Suppressor macrophage (primary cell): Measurements from ENCODE around the gene DUSP16.
"Not testable (repeated sequence)": the region's sequence is repeated elsewhere in the genome, so short reads cannot be mapped to it uniquely, and the experiment has no call there.

Source experiments
- DNase-seq, 4 experiments: peaks; one replicate each; pipeline ENCODE4 v3.0.0-alpha.2; 2020 to 2022
- total RNA-seq, 17 experiments: gene quantifications; one replicate each; lab custom pipeline; 2026; ENCODE audit warnings: mixed read lengths in 6 of 17, inconsistent platforms in 3 of 17; lab: John Stamatoyannopoulos, UW

The DUSP16 gene, protein sequence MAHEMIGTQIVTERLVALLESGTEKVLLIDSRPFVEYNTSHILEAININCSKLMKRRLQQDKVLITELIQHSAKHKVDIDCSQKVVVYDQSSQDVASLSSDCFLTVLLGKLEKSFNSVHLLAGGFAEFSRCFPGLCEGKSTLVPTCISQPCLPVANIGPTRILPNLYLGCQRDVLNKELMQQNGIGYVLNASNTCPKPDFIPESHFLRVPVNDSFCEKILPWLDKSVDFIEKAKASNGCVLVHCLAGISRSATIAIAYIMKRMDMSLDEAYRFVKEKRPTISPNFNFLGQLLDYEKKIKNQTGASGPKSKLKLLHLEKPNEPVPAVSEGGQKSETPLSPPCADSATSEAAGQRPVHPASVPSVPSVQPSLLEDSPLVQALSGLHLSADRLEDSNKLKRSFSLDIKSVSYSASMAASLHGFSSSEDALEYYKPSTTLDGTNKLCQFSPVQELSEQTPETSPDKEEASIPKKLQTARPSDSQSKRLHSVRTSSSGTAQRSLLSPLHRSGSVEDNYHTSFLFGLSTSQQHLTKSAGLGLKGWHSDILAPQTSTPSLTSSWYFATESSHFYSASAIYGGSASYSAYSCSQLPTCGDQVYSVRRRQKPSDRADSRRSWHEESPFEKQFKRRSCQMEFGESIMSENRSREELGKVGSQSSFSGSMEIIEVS
- 5.1 to 33.9 (median 11.6) reads per million in 17 experiments for total RNA-seq

DNA sequence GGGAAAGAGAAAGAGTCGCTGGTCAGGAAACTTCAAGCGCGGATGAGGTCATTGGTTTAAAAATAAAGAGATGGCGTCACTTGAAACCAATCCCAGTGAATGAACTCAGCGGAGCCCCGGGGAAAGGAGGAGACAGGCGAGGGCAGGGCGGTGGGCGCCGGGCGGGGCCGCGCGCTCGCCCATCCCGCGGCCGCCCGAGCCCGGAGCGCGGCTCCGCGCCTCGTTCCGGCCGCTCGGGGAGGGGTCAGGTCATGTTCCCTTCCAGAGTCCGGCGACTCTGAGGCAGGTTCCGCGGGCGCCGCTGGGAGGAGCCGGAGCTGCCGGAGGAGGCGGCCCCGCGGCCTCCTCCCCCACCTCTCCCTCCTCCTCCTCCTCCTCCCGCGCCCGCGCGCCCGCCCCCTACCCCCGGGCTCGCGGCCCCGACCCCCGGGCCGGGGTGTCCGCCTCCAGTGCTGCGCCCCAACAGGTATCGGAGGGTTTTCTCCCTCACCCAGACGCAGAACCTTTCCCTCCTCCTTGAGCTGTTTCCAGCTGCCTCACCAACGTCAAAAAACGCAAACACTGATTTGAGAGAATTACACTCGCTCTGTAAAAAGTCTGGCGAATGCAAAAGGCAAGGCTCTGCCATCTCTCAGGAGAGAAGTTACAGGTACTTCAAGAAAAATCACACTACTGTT is at the start of gene DUSP16:
TSS of gene DUSP16 (minus strand) at position 279 of the 677 bp plus-strand sequence. CDS start 41,765 bp downstream, outside the sequence.
- DNase-seq: peak; percentile 86 to 95 (median 92)

DNA sequence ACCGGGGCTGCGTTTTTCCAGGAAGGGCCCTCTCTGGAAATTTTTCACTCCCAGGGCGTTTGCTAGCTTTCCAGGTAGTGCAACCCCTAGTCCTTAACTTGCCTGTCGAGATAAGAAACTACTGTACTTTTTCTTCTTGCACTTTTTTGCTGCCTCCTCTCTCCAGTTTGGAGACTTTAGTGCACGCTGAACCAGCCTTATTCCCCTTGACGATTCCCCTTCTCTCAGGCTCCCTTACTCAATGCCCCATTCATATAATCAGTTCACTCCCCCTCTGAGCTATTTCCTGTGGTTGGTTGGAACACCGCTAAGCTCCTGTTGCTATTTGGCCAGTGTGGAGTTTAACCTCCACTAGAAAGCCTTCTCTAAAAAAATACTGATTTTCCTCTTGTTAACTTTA is 49.7 kb upstream of the DUSP16 start:
- DNase-seq: peak; percentile 24 to 57 (median 50)

DNA sequence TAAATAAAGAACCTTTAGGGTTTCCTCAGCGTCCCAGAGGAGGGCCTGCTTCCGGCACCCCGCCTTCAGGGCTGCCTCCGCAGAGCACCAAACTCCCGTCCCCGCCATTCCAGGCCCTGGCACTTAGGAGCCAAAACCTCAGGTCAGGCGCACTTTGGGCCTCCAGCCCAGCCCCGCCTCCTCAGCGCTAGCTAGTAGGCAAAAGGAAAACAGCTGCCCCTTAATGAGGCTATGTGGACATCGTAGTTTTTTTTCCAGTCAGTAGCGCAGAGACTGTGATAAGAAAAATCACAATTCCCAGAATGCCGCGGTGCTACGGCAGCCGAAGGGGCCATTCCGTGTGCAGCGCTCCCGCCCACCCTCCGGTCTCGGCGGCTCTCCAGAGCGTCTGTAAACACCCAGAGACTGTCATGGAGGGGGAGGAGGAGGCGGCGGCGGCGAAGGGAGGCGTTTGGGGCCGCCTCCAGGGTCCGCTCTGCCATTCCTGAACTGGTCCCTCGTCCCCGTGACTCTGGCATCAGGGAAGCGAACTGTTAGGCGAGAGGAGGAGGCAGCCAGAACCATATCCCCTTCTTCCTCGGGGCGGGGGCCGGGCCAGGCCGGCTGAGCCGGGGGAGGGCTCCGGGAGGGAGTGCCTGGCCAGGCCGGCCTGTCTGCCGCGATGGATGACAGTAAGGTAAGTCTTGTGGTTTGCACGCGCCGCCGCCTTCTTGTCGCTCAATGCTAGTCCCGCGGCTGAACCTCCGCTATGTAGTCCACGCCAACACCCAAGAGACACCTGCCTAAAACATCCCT is 49.0 kb upstream of the DUSP16 start, which contains the start of gene CREBL2:
TSS of gene CREBL2 (plus strand) at position 365 of the 795 bp plus-strand sequence. CDS start at position 662, 297 bp downstream.
- peak; percentile 94 to 97 (median 96) for DNase-seq

DNA sequence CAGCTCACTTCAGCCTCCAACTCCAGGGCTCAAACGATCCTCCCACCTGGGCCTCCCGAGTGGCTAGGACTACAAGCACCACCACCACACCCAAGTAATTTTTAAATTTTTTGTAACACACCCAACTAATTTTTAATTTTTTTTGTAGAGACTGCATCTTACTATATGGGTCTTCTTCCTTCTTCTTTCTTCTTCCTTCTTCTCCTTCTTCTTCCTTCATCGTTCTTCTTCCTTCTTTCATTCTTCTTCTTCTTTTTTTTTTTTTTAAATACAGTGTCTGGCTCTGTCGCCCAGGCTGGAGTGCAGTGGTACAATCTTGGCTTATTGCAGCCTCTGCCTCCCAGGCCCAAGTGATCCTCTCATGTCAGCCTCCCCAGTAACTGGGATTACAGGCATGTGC is 48.0 kb upstream of the DUSP16 start:
- no peak for DNase-seq

DNA sequence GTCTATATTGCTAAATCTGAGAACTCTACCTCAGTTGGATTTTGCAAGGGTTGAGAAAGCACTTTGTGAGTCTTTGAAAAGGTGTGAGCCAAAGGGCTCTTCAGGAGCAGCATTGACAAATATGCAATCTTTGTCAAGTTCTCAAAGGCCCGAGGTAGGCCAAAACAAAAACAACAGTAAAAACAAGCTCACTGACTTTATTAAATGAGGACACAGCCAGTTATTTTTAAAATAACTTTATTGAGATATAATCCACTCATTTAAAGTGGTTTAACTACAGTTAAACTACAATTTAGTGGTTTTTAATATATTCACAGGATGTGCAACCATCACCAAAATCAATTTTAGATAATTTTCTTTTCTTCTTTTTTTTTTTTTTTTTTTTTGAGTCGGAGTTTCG is 47.0 kb upstream of the DUSP16 start:
- no peak for DNase-seq

DNA sequence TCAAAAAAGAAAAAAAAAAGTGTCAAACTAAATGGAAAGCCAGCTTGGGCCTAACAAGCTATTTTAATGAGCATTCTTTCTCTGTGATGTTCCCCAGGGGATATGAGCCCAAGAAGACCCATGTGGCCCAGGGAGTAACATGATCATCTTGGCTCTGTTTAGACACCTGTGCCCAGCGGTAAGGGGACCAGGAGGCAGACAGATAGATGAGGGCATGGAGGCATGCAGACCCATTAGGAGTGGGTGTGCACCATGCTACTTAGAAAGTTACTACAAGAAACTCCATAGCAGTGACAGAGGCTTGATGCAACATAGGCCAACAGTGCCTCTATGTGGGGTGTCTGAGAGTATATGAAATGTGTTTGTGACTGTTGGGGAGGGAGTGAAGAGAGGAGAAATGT is 45.9 kb upstream of the DUSP16 start:
- DNase-seq: peak in 3 of 4 experiments; percentile 30 to 43 (median 39)

DNA sequence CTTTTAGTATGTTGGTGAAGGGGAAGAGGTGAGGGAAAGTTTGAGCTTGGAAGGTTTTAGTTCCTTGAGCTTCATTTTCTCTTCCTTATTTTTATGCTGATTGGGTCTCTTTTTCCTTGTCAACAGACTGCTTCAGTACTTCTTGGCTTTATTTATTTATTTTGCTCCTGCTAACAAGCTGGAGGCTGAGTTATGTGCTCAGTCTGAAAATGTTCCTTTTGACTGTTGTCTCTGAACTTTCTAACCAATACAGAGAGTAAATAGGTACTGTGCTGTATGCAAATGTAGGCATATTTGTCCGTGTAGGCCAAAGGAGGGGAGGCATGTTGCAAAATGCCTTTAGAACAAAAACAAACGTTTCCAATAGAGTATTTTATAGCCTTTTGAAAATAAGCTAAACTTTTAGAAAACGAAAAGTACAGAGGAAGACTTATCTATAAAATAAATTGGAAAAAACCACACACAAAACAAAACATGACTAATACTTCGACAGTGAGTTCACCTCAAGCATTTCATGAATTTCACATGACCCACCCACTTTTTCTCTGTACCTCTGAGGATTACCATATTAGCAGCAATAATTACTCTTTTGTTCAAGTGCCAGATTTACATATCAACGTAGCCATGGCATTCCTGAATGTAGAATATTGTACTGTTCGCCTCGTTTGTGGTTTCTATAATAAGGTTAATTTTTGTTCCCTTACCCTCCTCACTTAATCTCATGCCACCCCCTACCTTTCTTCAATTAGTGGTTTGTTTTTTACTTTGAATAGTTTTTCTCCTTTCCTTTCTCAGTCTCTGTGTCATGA is 44.3 kb upstream of the DUSP16 start:
- DNase-seq: peak; percentile 53 to 88 (median 66)

DNA sequence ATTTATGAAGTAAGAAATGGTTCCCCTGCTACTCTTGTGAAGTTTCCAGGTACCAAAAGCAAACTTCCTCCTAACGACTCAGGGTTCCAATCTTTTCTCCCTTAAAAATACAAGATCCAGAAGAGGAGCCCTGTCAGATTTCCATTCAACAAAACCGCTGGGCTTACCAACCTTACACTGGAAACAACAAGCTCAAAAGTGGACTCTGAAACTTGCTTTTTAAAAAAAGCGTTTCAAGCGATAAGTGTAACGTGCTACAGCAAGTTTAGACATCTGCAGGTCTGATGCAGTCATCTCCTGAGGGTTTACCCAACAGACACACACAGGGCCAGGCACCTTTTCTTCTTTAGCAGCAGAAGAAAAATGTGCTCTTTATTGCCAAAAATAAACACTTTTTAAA is 42.1 kb upstream of the DUSP16 start:
- DNase-seq: no peak

DNA sequence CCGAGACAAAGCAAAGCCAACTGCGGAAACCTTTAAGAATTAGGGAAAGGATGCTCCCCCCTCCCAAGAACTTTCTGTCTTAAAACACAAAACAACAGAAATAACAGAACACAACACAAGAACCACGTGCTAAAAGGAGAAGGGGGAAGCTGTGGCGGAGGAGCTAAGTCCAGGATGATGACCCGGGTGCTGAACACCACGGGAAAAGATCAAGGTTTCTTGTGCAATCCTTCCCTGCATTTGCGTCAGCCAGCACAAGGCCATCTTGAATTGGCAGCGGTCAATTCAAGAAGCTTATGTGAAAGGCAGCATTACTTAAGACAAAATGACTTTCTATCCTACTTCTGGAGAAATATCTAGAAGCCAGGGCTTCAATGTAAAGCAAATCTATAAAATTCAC is 38.0 kb upstream of the DUSP16 start:
- DNase-seq: peak; percentile 87 to 96 (median 94)

DNA sequence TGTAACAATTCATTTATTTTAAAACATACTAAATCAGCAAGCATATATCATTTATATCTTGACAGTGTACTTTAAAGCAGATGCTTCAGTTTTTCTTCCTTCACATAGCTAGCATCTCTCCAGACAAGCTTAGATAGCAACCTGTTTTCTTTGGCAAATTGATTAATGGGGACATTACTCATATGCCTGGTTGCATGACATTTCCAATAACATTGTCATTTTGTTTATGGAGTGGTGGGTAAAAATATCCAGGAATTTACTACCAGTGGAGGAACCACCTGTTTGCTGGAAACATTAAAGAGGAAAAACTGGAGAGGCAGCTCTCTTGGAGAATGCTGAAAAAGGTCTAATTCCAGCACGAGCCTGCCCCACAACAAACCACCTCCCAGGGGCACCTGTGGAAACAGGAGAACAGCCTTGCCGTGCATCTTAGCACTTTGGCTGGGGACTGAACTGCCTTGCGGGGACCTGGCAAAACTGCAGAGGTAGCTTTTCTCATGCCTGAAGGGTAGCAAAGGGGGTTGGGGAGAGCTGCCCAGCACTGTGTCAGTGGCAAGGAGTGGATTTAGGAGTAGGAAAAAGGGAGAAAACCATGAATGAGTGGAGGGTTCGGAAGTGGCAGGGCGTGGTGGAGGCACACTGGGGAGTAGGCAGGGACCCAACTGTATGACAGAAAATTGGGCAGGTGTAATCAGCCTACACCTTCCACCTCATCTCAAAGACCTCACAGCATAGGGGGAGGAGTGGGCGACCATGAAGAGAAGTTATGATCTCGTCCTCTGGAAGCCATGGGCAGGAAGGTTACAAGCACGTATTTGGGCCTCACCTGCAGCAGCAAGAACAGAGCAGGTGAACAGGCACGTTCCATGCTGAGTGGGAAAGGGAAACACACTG is 37.3 kb upstream of the DUSP16 start:
- DNase-seq: no peak

DNA sequence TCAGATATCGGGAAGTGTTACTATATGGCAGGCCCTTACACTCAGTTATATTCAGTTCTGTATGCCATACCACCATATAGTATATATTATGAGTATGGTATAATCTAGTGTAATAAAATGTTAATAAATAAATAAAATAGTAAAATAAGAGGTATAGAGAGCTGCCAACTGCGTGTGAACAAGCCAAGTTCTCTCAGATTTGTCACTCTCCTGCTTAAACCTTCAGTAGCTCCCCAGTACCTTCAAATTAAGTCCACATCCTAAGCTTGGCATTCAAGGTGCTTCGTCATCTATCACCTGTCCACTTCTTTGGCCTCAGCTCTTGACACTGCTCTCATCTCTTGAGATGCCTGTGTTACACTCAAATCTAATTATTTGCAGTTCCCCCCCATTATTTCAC is 36.2 kb upstream of the DUSP16 start:
- DNase-seq: no peak

DNA sequence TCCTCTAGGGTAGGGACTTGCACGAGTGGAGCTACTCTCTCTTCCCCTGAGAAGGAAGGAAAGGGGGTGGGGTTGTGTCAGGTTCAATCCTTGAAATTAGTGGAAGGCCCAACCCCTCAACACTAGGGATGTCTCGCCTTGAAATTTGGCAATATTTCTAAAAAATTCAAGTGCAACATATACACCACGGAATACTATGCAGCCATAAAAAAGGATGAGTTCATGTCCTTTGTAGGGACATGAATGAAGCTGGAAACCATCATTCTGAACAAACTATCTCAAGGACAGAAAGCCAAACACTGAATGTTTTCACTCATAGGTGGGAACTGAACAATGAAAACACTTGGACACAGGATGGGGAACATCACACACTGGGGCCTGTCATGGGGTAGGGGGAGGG is 33.9 kb upstream of the DUSP16 start:
- not testable (repeated sequence) for DNase-seq

DNA sequence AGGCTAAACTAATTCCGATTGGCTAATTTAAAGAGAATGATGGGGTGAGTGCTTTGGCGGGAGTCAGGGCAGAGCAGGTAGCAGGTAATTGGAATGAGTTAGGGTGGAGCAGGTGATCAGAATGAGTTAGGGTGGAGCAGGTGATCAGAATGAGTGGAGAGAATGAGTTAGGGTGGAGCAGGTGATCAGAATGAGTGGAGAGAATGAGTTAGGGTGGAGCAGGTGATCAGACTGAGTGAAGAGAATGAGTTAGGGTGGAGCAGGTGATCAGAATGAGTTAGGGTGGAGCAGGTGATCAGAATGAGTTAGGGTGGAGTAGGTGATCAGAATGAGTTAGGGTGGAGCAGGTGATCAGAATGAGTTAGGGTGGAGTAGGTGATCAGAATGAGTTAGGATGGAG is 33.3 kb upstream of the DUSP16 start:
- not testable (repeated sequence) for DNase-seq

DNA sequence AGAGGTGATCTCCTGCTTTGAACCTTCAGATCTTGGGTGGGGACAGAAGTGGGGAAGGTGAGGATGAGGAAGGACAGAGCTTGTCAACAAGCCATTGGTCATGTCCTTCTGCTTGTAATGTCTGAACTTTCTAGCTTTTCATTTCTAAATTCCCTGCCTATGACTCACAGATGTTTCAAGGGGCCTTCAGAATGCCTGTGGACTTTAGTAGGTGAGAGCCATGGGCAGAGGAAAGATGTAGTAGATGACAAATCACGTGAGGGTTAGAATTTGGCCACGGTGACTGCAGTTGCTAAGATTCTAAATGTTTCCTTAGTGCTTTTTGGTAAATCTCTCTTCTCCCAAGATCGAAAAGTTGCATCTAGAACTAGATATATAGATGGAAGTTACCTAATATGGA is 30.3 kb upstream of the DUSP16 start:
- no peak for DNase-seq

DNA sequence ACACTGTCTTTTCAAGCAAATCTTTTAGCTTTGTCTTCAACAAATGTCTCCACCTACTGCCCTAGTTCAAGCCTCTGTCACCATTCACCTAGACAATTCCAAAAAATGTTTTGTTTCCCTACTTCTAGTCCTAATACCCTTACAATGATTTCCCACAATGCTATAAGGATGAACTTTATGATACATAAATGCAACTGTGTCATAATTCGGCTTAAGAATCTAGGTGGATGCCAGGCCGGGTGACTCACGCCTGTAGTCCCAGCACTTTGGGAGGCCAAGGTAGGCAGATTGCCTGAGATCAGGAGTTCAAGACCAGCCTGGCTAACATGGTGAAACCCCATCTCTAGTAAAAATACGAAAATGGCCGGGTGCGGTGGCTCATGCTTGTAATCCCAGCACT is 28.3 kb upstream of the DUSP16 start:
- DNase-seq: no peak

DNA sequence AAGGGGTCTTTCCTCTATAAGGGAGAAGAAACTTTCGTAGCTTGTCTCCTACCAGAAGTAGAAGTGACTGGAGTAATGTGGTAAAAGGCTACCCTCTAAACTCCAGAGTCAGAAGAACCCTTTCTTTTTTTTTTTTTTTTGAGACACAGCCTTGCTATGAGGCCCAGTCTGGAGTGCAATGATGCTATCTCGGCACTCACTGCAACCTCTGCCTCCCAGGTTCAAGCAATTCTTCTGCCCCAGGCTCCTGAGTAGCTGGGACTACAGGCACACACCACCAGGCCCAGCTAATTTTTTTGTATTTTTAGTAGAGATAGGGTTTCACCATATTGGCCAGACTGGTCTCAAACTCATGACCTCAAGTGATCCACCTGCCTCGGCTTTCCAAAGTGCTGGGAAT is 25.8 kb upstream of the DUSP16 start:
- DNase-seq: not testable (repeated sequence)

DNA sequence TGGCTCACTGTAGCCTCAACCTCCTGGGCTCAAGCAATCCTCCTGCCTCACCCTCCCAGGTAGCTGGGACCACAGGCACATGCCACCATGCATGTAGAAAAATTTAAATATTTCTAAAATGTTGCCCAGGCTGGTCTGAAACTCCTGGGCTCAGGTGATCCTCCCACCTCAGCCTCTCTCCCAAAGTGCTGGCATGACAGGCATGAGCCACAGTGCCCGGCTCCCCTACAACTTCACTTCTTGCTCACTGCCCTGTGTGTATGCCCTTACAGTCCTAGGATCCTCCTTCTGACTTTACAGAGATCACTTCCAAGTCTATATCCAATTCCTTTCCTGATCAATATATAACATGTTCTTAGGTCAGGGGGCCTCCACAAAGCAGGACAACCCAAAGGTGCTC is 25.2 kb upstream of the DUSP16 start:
- DNase-seq: no peak

DNA sequence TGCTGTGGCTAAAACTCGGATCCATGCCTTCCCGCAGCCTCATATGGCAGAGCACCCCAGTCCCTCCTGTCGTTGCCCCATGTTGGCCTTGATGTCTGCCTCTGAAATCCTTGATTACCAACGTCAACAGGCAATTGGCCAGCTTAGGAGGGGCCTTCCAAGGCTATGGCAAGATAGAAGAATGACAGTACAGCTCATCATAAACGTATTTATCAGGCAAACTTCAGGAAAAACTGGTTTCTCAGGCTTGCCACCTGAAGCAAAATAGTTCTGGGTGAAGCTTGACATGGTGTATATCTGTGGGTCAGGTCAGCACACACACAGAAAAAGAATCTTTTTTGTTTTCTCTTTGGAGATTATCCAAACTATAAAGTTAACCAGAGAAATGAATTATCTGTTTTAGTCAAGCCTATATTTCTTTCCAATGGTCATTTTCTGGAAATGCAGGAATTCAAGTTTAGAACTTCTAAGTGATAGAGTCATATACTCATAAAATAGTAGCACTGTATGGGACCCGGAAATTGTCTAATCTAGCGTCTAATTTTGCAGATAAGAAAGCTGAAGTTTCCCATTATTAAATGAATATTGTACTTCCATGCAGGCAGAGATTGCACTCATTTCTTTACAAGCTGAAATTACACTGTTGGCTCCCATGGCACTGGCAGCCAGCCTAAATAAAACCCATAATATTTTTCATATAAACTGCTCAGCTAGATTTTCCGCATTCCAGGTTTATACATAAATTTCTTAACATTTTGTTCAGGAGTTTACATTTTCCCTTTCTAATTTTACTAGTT is 24.4 kb upstream of the DUSP16 start:
- DNase-seq: no peak

DNA sequence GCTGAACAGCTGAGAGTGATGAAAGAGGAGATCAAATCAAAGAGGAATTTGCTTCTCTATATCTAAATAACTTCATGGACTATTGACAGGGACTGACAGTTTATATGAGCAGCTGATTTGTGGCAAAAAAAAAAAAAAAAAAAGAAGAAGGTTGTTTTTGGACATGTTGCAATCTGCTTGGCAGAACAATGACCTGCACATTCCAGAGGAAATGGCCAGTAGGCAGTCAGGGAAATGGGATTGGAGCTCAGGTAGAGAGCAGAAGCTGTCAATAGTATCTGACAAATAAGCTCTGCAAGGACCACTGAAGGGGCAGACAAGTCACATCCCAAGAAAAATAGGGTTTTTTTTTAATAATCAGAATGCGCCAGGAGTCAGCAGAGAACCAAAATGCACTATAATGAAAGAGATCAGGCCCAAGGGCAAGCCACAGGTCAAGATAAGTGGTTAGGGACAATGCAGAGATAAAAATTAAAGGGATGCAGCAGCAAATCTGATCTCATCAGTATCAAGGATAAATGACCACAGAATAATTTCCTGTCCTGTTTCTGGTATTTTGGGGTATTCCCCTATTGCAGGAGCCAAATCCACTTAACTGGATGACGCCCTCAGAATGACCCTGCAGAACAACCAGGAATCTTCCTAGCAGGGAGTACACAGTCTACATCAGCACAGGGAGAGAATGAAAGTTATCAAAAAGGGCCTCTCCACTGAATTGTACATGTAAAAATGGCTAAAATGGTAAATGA is 22.6 kb upstream of the DUSP16 start:
- DNase-seq: peak in 1 of 4 experiments; percentile 31
